ENCODE results near the gene FGD3.

Gene FGD3

GRCh38 chr9:93081081-93081529 is 133.8 kb downstream of the FGD3 start:
- DNase-seq: no peak

GRCh38 chr9:93081931-93082330 is 134.6 kb downstream of the FGD3 start:
- no peak for DNase-seq

GRCh38 chr9:93082841-93083411 is 135.6 kb downstream of the FGD3 start:
- no peak for DNase-seq

- peak; percentile 76 for DNase-seq
Measured at GRCh38 chr9:93083592-93084470, 136.5 kb downstream of the FGD3 start.

- no peak for DNase-seq
Measured at GRCh38 chr9:93084471-93084881, 137.2 kb downstream of the FGD3 start.

- no peak for DNase-seq
Measured at GRCh38 chr9:93085676-93086075, 138.4 kb downstream of the FGD3 start.
